K562 (cell line): ENCODE data around the gene NECTIN2. TPM values are rescaled to one million over a fixed set of nuclear protein-coding genes. Genes with fewer than 3 reads are reported as not detected.

Experiments used
- ATAC-seq: fragments of 200-7000 bp; cut with Tn5 transposase; 3 replicates; pipeline ENCODE4 v1.9.1; 2020; ENCODE audit warnings: moderate library complexity
- BruUV-seq: library from RNA; stranded (reverse); fragments of 400-500 nt; replicated peaks from 2 replicates; lab custom pipeline; 2021; lab: Mats Ljungman, UMichigan
- CTCF ChIA-PET: fragments of 300-600 bp; formaldehyde crosslinking; extraction: SDS; loops from one replicate; lab custom pipeline; 2021; ENCODE audit warnings: low intra/inter-chr PET ratio; lab: Yijun Ruan, JAX
- POLR2A ChIA-PET: fragments of 300-600, 350-650 bp; sonication (Branson Sonifier 250); formaldehyde crosslinking; extraction: SDS; loops from one replicate; lab custom pipeline; 2021; ENCODE audit warnings: antibody characterized with exemption, inconsistent platforms; lab: Yijun Ruan, JAX
- DNase-seq, 4 experiments: peaks; one replicate each; pipeline versions ENCODE4 v3.0.0 to v3.0.0-alpha.2; 2011 to 2018; ENCODE audit warnings: low spot score in 3 of 4, mixed read lengths in 3 of 4; ENCODE audit errors: extremely low read depth in 1 of 4
- FAIRE-seq: peaks from 2 replicates; lab custom pipeline; 2011; peaks lifted over from hg19 to GRCh38; lab: Jason Lieb, UNC
- H2AFZ ChIP-seq: 2 replicates; pipeline ENCODE4 v1.6.0; 2011; ENCODE audit warnings: low read depth, low read length, control low read depth, inconsistent platforms
- H3K27ac ChIP-seq: fragments of 200-600 bp; 3 replicates; pipeline ENCODE4 v1.8.0; 2011; ENCODE audit warnings: low read depth, mild to moderate bottlenecking, control low read depth, inconsistent platforms, low read length, moderate library complexity, mixed read lengths; ENCODE audit errors: extremely low read depth
- H3K27me3 ChIP-seq, 2 experiments: fragments of 300-600 bp in 1 of 2; 2 replicates in 1 of 2; 3 replicates in 1 of 2; pipeline versions ENCODE4 v1.6.0 to v1.8.0; 2011; ENCODE audit warnings: inconsistent platforms in 2 of 2, low read length in 2 of 2, mild to moderate bottlenecking in 1 of 2, mixed read lengths in 1 of 2, moderate library complexity in 1 of 2; ENCODE audit not compliant: control insufficient read depth in 2 of 2, insufficient read depth in 2 of 2
- H3K36me3 ChIP-seq: fragments of 300-600 bp; 3 replicates; pipeline ENCODE4 v1.8.0; 2011; ENCODE audit warnings: mild to moderate bottlenecking, low read length, inconsistent platforms; ENCODE audit not compliant: control insufficient read depth, insufficient read depth
- H3K4me1 ChIP-seq, 2 experiments: fragments of 200-600 bp in 1 of 2; replicated peaks in 1 of 2; 2 replicates in 1 of 2; 3 replicates in 1 of 2; pipeline versions ENCODE4 v1.5.1 to v1.8.0; 2011; ENCODE audit warnings: inconsistent platforms in 2 of 2, low read length in 2 of 2, mild to moderate bottlenecking in 1 of 2, mixed read lengths in 1 of 2, moderate library complexity in 1 of 2; ENCODE audit not compliant: control insufficient read depth in 2 of 2, insufficient read depth in 2 of 2
- H3K4me2 ChIP-seq: 2 replicates; pipeline ENCODE4 v1.6.1; 2011; ENCODE audit warnings: low read length, control low read depth, inconsistent platforms, mixed read lengths; ENCODE audit not compliant: insufficient read depth
- H3K4me3 ChIP-seq: fragments of 200-600 bp; sonication (generic), shearing (Covaris generic); 2 replicates; pipeline ENCODE4 v1.5.1; 2016; ENCODE audit warnings: control low read depth, inconsistent platforms
- H3K79me2 ChIP-seq: fragments of 200-600 bp; 3 replicates; pipeline ENCODE4 v1.8.0; 2011; ENCODE audit warnings: low read length, inconsistent platforms; ENCODE audit not compliant: control insufficient read depth, insufficient read depth
- H3K9ac ChIP-seq, 2 experiments: 2 replicates each; pipeline versions ENCODE4 v1.6.0 to v1.6.1; 2011; ENCODE audit warnings: low read depth in 2 of 2, low read length in 2 of 2, control low read depth in 1 of 2, inconsistent platforms in 1 of 2, mild to moderate bottlenecking in 1 of 2, mixed read lengths in 1 of 2; ENCODE audit not compliant: insufficient read depth in 1 of 2
- H3K9me1 ChIP-seq: one replicate; pipeline ENCODE4 v1.6.0; 2011; ENCODE audit warnings: inconsistent platforms, mild to moderate bottlenecking, low read length, moderate library complexity; ENCODE audit not compliant: control insufficient read depth, insufficient read depth
- H3K9me3 ChIP-seq: replicated peaks from 2 replicates; pipeline ENCODE4 v1.5.1; 2011; ENCODE audit warnings: low read depth, low read length, inconsistent platforms; ENCODE audit not compliant: control insufficient read depth, insufficient read depth
- H4K20me1 ChIP-seq: replicated peaks from 2 replicates; pipeline ENCODE4 v1.6.1; 2011; ENCODE audit warnings: low read length, inconsistent platforms, mixed read lengths; ENCODE audit not compliant: control insufficient read depth, insufficient read depth
- ATF1 ChIP-seq, 2 experiments: fragments of 450-650 bp in 1 of 2; IDR thresholded peaks; 2 replicates each; pipeline ENCODE4 v1.6.1; 2016; ENCODE audit warnings: missing compliant biosample characterization in 1 of 2, missing genetic modification characterization in 1 of 2
- CBFA2T3 ChIP-seq: fragments of 450-650 bp; IDR thresholded peaks from 2 replicates; pipeline ENCODE4 v1.6.1; 2017
- CTCFL ChIP-seq: IDR thresholded peaks from 2 replicates; pipeline ENCODE4 v1.6.1; 2011; ENCODE audit warnings: borderline replicate concordance, low read depth, mild to moderate bottlenecking, moderate library complexity, low read length; ENCODE audit not compliant: insufficient read depth, poor library complexity, severe bottlenecking
- FOXP1 ChIP-seq: sonication (generic); formaldehyde crosslinking; IDR thresholded peaks from 2 replicates; pipeline ENCODE4 v1.8.0; 2022; ENCODE audit warnings: mild to moderate bottlenecking, missing genetic modification reagents
- JUN ChIP-seq, 2 experiments: sonication (generic) in 1 of 2; formaldehyde crosslinking in 1 of 2; IDR thresholded peaks; 2 replicates each; pipeline versions ENCODE4 v1.6.1 to v1.8.0; 2012 to 2022; ENCODE audit warnings: borderline replicate concordance in 2 of 2, mild to moderate bottlenecking in 2 of 2, improper control_type of control experiment in 1 of 2, low read depth in 1 of 2, low read length in 1 of 2, missing genetic modification reagents in 1 of 2
- KLF10 ChIP-seq: fragments of 250-450 bp; sonication (Bioruptor Pico); IDR thresholded peaks from 2 replicates; pipeline ENCODE4 v1.6.1; 2021; ENCODE audit warnings: matching md5 sums
- NFRKB ChIP-seq: fragments of 450-650 bp; IDR thresholded peaks from 2 replicates; pipeline ENCODE4 v1.6.1; 2016; ENCODE audit warnings: low read depth
- PHF21A ChIP-seq: fragments of 450-650 bp; IDR thresholded peaks from 2 replicates; pipeline ENCODE4 v1.6.1; 2017; ENCODE audit warnings: low read depth, borderline replicate concordance
- RBFOX2 ChIP-seq: fragments of 200-400 bp; formaldehyde crosslinking; IDR thresholded peaks from 2 replicates; pipeline ENCODE4 v1.6.1; 2017; ENCODE audit warnings: low read depth, mild to moderate bottlenecking, low read length, moderate library complexity
- SAFB ChIP-seq: fragments of 200-400 bp; formaldehyde crosslinking; IDR thresholded peaks from 2 replicates; pipeline ENCODE4 v1.6.1; 2017; ENCODE audit warnings: low read depth, low read length, borderline replicate concordance
- SIRT6 ChIP-seq: IDR thresholded peaks from one replicate; pipeline ENCODE4 v1.6.1; 2012; ENCODE audit warnings: low read depth, mild to moderate bottlenecking, control low read depth, inconsistent platforms, low read length, moderate library complexity
- SUPT5H ChIP-seq: fragments of 450-650 bp; IDR thresholded peaks from 2 replicates; pipeline ENCODE4 v1.6.1; 2016
- TEAD1 ChIP-seq, 2 experiments: fragments of 450-650 bp in 1 of 2; sonication (generic) in 1 of 2; formaldehyde crosslinking; IDR thresholded peaks; 2 replicates each; pipeline versions ENCODE4 v1.4.0 to v1.8.0; 2020 to 2022; ENCODE audit warnings: mild to moderate bottlenecking in 2 of 2, missing genetic modification reagents in 1 of 2
- WGBS: fragments of 100-300 bp; shearing (Covaris generic); methylation state at CpG from one replicate; pipeline ENCODE4 v1.1.6; 2016; ENCODE audit warnings: low coverage, mixed read lengths; ENCODE audit not compliant: insufficient coverage; ENCODE audit errors: missing lambda C conversion rate; 5-methylcytosine and 5-hydroxymethylcytosine counted together
- in situ Hi-C: fragments of 300-500 bp; cut with MboI; formaldehyde crosslinking; loops from 4 replicates; pipeline ENCODE4 v1.15.0; 2018; ENCODE audit warnings: inconsistent platforms, mixed read lengths
- intact Hi-C: fragments of 100-400 bp; cut with micrococcal nuclease; formaldehyde crosslinking; loops from 2 replicates; pipeline ENCODE4 v1.14.2; 2022
- polyA plus RNA-seq, 8 experiments: library from polyadenylated mRNA; depleted of rRNA in 4 of 8; stranded (reverse) in 5 of 8; unstranded in 3 of 8; fragments of >200 nt; fragmentation: Nextera tagmentation in 2 of 8; fragmentation: Illumina TruSeq in 1 of 8; extraction: Ambion mirVana in 2 of 8; extraction: Trizol in 1 of 8; gene quantifications; 2 replicates each; pipeline versions ENCODE4 v1.2.1 to v1.2.3, GENCODE V29; 2011 to 2014; ENCODE audit warnings: inconsistent platforms in 1 of 8, missing spikeins in 1 of 8
- total RNA-seq, 7 experiments: library from RNA; depleted of rRNA in 6 of 7; stranded (reverse); fragments of >200 nt in 6 of 7; fragmentation: Illumina TruSeq in 2 of 7; extraction: Trizol in 2 of 7; gene quantifications; 2 replicates each; pipeline versions ENCODE4 v1.2.1 to v1.2.3, GENCODE V29; 2011 to 2021; ENCODE audit warnings: low replicate concordance in 1 of 7
- TF ChIP-seq, protein P1 (sequence below): sonication (generic); formaldehyde crosslinking; IDR thresholded peaks from 2 replicates; pipeline ENCODE4 v1.8.0; 2022; ENCODE audit warnings: missing genetic modification reagents, mild to moderate bottlenecking, moderate library complexity, borderline replicate concordance
- TF ChIP-seq, protein P2 (sequence below): fragments of 250-450 bp; sonication (Bioruptor Pico); IDR thresholded peaks from 2 replicates; pipeline ENCODE4 v1.4.0; 2020; ENCODE audit warnings: mild to moderate bottlenecking, moderate library complexity, borderline replicate concordance

The NECTIN2 gene
- total and polyA plus RNA-seq, 9 of the 15 experiments (the other 6 are each of a cell fraction or from before 2014, with no cell fraction given) = 3.9 to 94.9 (median 34.9) TPM

DNA sequence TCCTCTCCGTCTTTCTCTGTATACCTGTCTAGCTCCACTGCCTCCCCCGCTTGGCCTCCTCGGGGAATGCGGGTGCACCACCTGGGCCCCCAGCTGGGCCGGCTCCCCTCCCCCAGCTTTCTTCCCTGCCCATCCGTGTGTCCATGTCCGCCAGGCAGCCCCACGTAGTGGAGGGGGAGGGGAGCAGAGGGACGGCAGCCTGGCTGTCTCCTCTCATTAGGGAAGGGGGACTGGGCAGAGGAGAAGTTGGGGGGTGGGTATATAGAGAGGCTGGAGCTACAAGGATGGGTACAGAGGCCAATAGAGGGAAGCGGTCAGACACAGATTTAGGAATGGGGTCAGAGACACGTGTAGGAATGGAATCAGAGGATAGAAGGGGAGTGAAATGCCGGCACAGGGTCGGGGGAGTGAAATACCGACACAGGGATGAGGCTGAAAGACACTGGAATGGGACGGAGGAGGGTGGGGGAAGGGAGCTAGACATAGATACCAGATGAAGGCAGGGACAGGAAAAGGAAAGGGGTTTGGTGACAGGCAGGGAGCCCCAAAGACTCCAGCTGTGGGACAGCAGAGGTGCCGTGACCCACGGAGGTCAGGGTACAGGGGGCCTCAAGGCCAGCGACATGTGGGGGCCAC is 2.8 kb downstream of the NECTIN2 start:
- intact Hi-C loops = loop anchor here (5.0 kb wide), 1 partner anchor 277 kb away; no protein-coding TSS in a partner anchor
- H3K4me1 ChIP-seq = peaks cover 41 to 75% of the 10 kb centered on the region in 2 experiments
- ATAC-seq (no peak), DNase-seq (peak in 3 of 4 experiments; percentile 40 to 60 (median 52)), FAIRE-seq (no peak)
- peaks cover 28% of the 10 kb centered on the region for H4K20me1 ChIP-seq
- ChIA-PET POLR2A (interaction anchor here (0.6 to 1.6 kb wide), 10 partner anchors 8 to 149 kb away, joined by 3 to 7 read pairs (median 4); partner anchors contain the start of gene TOMM40), CTCF (no interaction called here)
- H3K27me3 ChIP-seq = no peaks in the 10 kb centered on the region
- H3K79me2 ChIP-seq = peaks cover 72% of the 10 kb centered on the region
- H3K9me3 ChIP-seq = no peaks in the 10 kb centered on the region
- H3K9me1 ChIP-seq = peaks cover 12% of the 10 kb centered on the region
- peak overlapping the region; percentile 92 for H3K4me3 ChIP-seq
- peak overlapping the region; percentile 79 to 93 for H3K9ac ChIP-seq
- in situ Hi-C loops = no loop called here
- H2AFZ ChIP-seq = no peak overlapping the region
- peak overlapping the region; percentile 93 for H3K4me2 ChIP-seq
- H3K27ac ChIP-seq = peak overlapping the region; percentile 97
- H3K36me3 ChIP-seq = peaks cover 8% of the 10 kb centered on the region; the same call in 1 of the 3 replicates
- BruUV-seq = no TSS peak
- 10% methylated on average over 12 of the region's 18 CpGs for WGBS
- no peak for TF ChIP-seq SUPT5H
- TF ChIP-seq SIRT6 = no peak
- 0 out of 4 replicates have a peak, but pooled peaks of 1 of the 2 experiments have one; percentile 33 for TF ChIP-seq TEAD1 (CRISPR knock-in tag; IDR thresholded peaks at IDR 0.05)
- 0 out of 2 replicates have a peak, but pooled peaks have one; percentile 64 for TF ChIP-seq NFRKB
- TF ChIP-seq KLF10 (CRISPR knock-in tag) = no peak
- TF ChIP-seq, protein P1, sequence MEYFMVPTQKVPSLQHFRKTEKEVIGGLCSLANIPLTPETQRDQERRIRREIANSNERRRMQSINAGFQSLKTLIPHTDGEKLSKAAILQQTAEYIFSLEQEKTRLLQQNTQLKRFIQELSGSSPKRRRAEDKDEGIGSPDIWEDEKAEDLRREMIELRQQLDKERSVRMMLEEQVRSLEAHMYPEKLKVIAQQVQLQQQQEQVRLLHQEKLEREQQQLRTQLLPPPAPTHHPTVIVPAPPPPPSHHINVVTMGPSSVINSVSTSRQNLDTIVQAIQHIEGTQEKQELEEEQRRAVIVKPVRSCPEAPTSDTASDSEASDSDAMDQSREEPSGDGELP = 0 out of 2 replicates have a peak, but pooled peaks have one; percentile 49
- TF ChIP-seq, protein P2, sequence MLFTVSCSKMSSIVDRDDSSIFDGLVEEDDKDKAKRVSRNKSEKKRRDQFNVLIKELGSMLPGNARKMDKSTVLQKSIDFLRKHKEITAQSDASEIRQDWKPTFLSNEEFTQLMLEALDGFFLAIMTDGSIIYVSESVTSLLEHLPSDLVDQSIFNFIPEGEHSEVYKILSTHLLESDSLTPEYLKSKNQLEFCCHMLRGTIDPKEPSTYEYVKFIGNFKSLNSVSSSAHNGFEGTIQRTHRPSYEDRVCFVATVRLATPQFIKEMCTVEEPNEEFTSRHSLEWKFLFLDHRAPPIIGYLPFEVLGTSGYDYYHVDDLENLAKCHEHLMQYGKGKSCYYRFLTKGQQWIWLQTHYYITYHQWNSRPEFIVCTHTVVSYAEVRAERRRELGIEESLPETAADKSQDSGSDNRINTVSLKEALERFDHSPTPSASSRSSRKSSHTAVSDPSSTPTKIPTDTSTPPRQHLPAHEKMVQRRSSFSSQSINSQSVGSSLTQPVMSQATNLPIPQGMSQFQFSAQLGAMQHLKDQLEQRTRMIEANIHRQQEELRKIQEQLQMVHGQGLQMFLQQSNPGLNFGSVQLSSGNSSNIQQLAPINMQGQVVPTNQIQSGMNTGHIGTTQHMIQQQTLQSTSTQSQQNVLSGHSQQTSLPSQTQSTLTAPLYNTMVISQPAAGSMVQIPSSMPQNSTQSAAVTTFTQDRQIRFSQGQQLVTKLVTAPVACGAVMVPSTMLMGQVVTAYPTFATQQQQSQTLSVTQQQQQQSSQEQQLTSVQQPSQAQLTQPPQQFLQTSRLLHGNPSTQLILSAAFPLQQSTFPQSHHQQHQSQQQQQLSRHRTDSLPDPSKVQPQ (CRISPR knock-in tag) = no peak
- 0 out of 2 replicates have a peak, but pooled peaks have one; percentile 37 for TF ChIP-seq FOXP1
- no peak for TF ChIP-seq SAFB
- no peak for TF ChIP-seq ATF1 (CRISPR knock-in tag; IDR thresholded peaks at IDR 0.05)
- 0 out of 2 replicates have a peak, but pooled peaks have one; percentile 8 for TF ChIP-seq ATF1 (tag; IDR thresholded peaks at IDR 0.05)
- TF ChIP-seq JUN (IDR thresholded peaks at IDR 0.05; ENCODE audit: borderline replicate concordance, low read depth, low read length) = no peak
- no peak for TF ChIP-seq JUN (CRISPR knock-in tag; IDR thresholded peaks at IDR 0.05; ENCODE audit: borderline replicate concordance)
- peak; percentile 54 for TF ChIP-seq RBFOX2
- no peak for TF ChIP-seq CTCFL
- 0 out of 2 replicates have a peak, but pooled peaks have one; percentile 18 for TF ChIP-seq PHF21A
- peak; percentile 27; the same call in 1 of the 2 replicates for TF ChIP-seq CBFA2T3
